ENCODE measurements around the gene FARS2.

DNA sequence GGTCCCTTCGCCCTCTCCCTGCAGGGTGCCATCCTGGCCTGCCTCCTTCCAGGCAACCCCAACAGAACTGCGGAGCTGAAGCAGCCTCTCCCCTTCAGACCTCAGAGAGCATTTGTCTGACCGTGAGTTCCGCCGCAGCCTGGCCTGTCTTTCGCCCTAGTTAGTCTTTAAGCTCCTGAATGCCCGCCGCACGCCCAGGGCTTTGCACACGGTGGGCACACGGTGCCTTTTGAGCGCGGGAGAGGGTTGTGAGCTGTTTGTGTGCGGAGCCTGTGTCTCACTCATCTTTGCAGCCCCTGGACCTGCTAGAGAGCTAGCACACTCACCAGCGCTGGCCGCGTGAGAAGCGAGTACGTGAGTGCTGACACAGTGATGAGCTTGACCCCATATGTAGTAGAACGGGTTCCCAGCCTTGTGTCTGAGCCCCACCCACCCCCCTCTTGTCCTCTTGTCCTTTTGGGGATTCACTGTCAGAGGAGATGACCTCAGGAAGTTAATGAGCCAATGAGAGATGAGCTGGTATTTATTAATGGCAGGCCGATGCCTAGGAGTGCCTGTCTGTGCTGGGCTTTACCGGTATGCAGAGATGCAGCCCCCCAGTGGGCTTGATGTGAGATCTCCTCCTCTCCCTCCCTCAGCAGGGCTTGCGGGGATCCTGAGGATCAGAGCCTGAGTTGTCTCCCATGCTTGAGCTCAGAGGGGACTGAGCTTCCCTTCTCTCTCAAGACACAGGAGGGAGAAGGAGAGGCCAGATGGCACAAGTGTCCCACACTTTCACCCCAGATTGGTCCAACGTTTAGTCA lies 249.2 kb downstream of the FARS2 start:
- TF ChIP-seq ELF1 (IDR thresholded peaks at IDR 0.05): no peak
- TF ChIP-seq POLR2AphosphoS5 (IDR thresholded peaks at IDR 0.05; ENCODE audit: low read depth, low read length): no peak
- TF ChIP-seq, protein P1, sequence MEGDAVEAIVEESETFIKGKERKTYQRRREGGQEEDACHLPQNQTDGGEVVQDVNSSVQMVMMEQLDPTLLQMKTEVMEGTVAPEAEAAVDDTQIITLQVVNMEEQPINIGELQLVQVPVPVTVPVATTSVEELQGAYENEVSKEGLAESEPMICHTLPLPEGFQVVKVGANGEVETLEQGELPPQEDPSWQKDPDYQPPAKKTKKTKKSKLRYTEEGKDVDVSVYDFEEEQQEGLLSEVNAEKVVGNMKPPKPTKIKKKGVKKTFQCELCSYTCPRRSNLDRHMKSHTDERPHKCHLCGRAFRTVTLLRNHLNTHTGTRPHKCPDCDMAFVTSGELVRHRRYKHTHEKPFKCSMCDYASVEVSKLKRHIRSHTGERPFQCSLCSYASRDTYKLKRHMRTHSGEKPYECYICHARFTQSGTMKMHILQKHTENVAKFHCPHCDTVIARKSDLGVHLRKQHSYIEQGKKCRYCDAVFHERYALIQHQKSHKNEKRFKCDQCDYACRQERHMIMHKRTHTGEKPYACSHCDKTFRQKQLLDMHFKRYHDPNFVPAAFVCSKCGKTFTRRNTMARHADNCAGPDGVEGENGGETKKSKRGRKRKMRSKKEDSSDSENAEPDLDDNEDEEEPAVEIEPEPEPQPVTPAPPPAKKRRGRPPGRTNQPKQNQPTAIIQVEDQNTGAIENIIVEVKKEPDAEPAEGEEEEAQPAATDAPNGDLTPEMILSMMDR (IDR thresholded peaks at IDR 0.05): no peak
- TF ChIP-seq, protein P2, sequence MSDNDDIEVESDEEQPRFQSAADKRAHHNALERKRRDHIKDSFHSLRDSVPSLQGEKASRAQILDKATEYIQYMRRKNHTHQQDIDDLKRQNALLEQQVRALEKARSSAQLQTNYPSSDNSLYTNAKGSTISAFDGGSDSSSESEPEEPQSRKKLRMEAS (IDR thresholded peaks at IDR 0.05; ENCODE audit: low read depth): no peak
- TF ChIP-seq SMC3 (IDR thresholded peaks at IDR 0.05; ENCODE audit: low read depth, low read length): no peak
- no peak for TF ChIP-seq NFIC (IDR thresholded peaks at IDR 0.05; ENCODE audit: borderline replicate concordance)
